Measurements from ENCODE around the gene CRY2. TPM values are rescaled to one million over a fixed set of nuclear protein-coding genes. Genes with fewer than 3 reads are reported as not detected.
A peak's percentile ranks its signal among the peaks of the same experiment; 100 is the strongest.

CRY2 gene
- total and polyA plus RNA-seq, 2 of the 13 experiments (the other 11 are each of a cell fraction or from before 2014, with no cell fraction given), result 10.1 to 12.2 TPM

DNA sequence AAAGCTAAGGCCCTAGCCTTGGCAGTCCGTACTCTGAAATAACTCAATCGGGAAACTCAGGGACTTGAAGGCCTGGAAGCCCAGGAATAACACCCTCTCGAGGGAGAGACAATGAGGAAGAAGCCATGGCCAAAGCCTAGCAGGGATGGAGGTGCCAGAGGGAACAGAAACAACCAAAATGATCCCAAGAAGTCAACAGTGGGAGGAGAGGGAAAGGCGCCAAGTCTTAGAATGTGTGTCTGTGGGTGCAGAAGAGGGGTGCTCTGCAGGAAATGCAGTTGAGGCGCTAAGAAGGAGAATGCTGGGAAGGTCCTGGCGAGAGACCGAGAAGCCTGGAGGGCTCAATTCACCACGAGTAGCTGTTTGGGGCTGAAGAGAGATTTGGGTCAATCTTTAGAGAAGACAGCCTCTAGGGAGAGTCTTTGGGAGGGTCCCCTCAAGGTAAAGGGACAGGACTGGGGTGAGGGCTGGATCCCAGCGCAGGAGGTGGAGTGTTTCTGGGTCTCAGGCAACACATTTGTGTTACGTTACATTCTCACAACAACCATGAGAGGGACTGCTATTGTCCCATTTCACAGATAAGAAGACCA is 37.4 kb downstream of the CRY2 start:
- 0 out of 6 replicates have a peak overlapping the region, but pooled peaks of 1 of the 3 experiments have one; percentile 18 for H3K4me3 ChIP-seq (replicated peaks in 1 of 3; ENCODE audit: insufficient read depth in 1 of 3, low read depth in 2 of 3, low read length in 3 of 3)
- WGBS (ENCODE audit: low lambda C conversion rate), result 77% methylated on average over 10 of the region's 10 CpGs
- CTCF ChIA-PET (ENCODE audit: low intra/inter-chr PET ratio, low total read pairs), result no interaction called here
- DNase-seq (ENCODE audit: low spot score) (no peak), FAIRE-seq (no peak), ATAC-seq (no peak)
- POLR2A ChIA-PET, result no interaction called here
- H3K36me3 ChIP-seq (replicated peaks in 1 of 2; ENCODE audit: control insufficient read depth in 1 of 2, insufficient read depth in 2 of 2, low read length in 2 of 2), result peaks cover 0 to 7% of the 10 kb centered on the region in 2 experiments; a peak in 2 of 5 replicates
- no peaks in the 10 kb centered on the region for H3K79me2 ChIP-seq (ENCODE audit: insufficient read depth, low read length)
- no peaks in the 10 kb centered on the region; a peak in 1 of 5 replicates for H3K27me3 ChIP-seq (ENCODE audit: control insufficient read depth in 1 of 2, insufficient read depth in 2 of 2, low read length in 2 of 2)
- H4K20me1 ChIP-seq (ENCODE audit: insufficient read depth, low read length), result peaks cover 12% of the 10 kb centered on the region; the same call in 1 of the 2 replicates
- intact Hi-C loops (cut with micrococcal nuclease; ENCODE audit: unreplicated experiment), result no loop called here
- no peaks in the 10 kb centered on the region for H3K4me1 ChIP-seq (ENCODE audit: insufficient read depth, low read length)
- H3K9ac ChIP-seq (ENCODE audit: insufficient read depth, low read depth, low read length), result no peak overlapping the region
- no TSS peak for BruUV-seq (replicated peaks)
- H2AFZ ChIP-seq (ENCODE audit: low read length), result no peak overlapping the region
- peak overlapping the region; percentile 43; the same call in 1 of the 2 replicates for H3K4me2 ChIP-seq (ENCODE audit: low read depth, low read length)
- in situ Hi-C loops (cut with HindIII; ENCODE audit: extremely low pct_ligation_motif_present, low pct_unique_long_range_greater_than_20kb), result no loop called here
- H3K9me3 ChIP-seq (ENCODE audit: low read length), result no peaks in the 10 kb centered on the region
- H3K27ac ChIP-seq (ENCODE audit: extremely low read length, insufficient read depth, low read length), result no peak overlapping the region
- TF ChIP-seq SNAI1 (CRISPR knock-in tag; IDR thresholded peaks at IDR 0.05; ENCODE audit: borderline replicate concordance), result peak; percentile 24; the same call in 1 of the 2 replicates
- TF ChIP-seq ELF3 (CRISPR knock-in tag; IDR thresholded peaks at IDR 0.05), result no peak
- no peak for TF ChIP-seq HIVEP1 (CRISPR knock-in tag; IDR thresholded peaks at IDR 0.05)
- TF ChIP-seq SP1 (IDR thresholded peaks at IDR 0.05), result no peak
- TF ChIP-seq SP1 (CRISPR knock-in tag; IDR thresholded peaks at IDR 0.05), result no peak
- no peak for TF ChIP-seq TCF12 (IDR thresholded peaks at IDR 0.05)
- TF ChIP-seq TCF12 (CRISPR knock-in tag; IDR thresholded peaks at IDR 0.05), result 0 out of 2 replicates have a peak, but pooled peaks have one; percentile 19
- TF ChIP-seq ZMYM2 (CRISPR knock-in tag; IDR thresholded peaks at IDR 0.05), result no peak
- no peak for TF ChIP-seq KDM5B (CRISPR knock-in tag; IDR thresholded peaks at IDR 0.05; ENCODE audit: borderline replicate concordance)
- TF ChIP-seq BRCA1 (CRISPR knock-in tag; IDR thresholded peaks at IDR 0.05), result no peak
- TF ChIP-seq SAP130 (CRISPR knock-in tag; IDR thresholded peaks at IDR 0.05; ENCODE audit: low read depth), result no peak
- no peak for TF ChIP-seq TBX2 (CRISPR knock-in tag; IDR thresholded peaks at IDR 0.05; ENCODE audit: borderline replicate concordance)
- TF ChIP-seq ZBTB38 (CRISPR knock-in tag; IDR thresholded peaks at IDR 0.05), result no peak
- no peak for TF ChIP-seq RFXAP (CRISPR knock-in tag; IDR thresholded peaks at IDR 0.05; ENCODE audit: borderline replicate concordance)

Data from HepG2 (cell line).